Heart right ventricle (tissue), 16 donors: Measurements from ENCODE around the gene ATP6V0A1. TPM values are rescaled to one million over a fixed set of nuclear protein-coding genes. Genes with fewer than 3 reads are reported as not detected.
"Not testable (repeated sequence)": the region's sequence is repeated elsewhere in the genome, so short reads cannot be mapped to it uniquely, and the experiment has no call there.

ENCODE experiments used
- ATAC-seq, 8 donors: fragments of 200-7000 bp; cut with Tn5 transposase; one replicate each; pipeline ENCODE4 v1.9.1; 2020; ENCODE audit warnings: mild to moderate bottlenecking in 8 of 8, moderate library complexity in 8 of 8, moderate number of reproducible peaks in 1 of 8
- DNase-seq, 2 donors: peaks; one replicate each; pipeline ENCODE4 v3.0.0-alpha.2; 2020
- H3K27ac ChIP-seq, 10 donors: fragments of 200-600 bp; sonication (generic) in 2 of 10; one replicate each; pipeline versions ENCODE4 v1.5.0 to v1.8.0; 2020 to 2022; ENCODE audit warnings: mild to moderate bottlenecking in 3 of 10
- H3K27me3 ChIP-seq, 7 donors: fragments of 200-600 bp; one replicate each; pipeline ENCODE4 v1.8.0; 2021 to 2022; ENCODE audit warnings: mild to moderate bottlenecking in 2 of 7
- H3K36me3 ChIP-seq, 9 donors: fragments of 200-600 bp; sonication (generic) in 1 of 9; one replicate each; pipeline versions ENCODE4 v1.5.0 to v1.8.0; 2020 to 2022; ENCODE audit warnings: mild to moderate bottlenecking in 2 of 9
- H3K4me1 ChIP-seq, 9 donors: fragments of 200-600 bp; sonication (generic) in 1 of 9; one replicate each; pipeline versions ENCODE4 v1.5.0 to v1.8.0; 2020 to 2022; ENCODE audit warnings: mild to moderate bottlenecking in 4 of 9
- H3K4me3 ChIP-seq, 10 donors: fragments of 200-600 bp; sonication (generic) in 2 of 10; one replicate each; pipeline versions ENCODE4 v1.5.0 to v1.8.0; 2020 to 2022; ENCODE audit warnings: mild to moderate bottlenecking in 7 of 10, moderate library complexity in 2 of 10
- H3K9me3 ChIP-seq, 11 donors: fragments of 200-600 bp in 10 of 11; sonication (generic) in 2 of 11; one replicate each; pipeline versions ENCODE4 v1.5.0 to v1.8.0; 2013 to 2022; ENCODE audit warnings: mild to moderate bottlenecking in 2 of 11, control low read depth in 1 of 11, moderate library complexity in 1 of 11
- CTCF ChIP-seq, 9 donors: fragments of 200-600 bp; sonication (generic) in 2 of 9; IDR thresholded peaks; one replicate each; pipeline versions ENCODE4 v1.5.0 to v1.8.0; 2021 to 2022; ENCODE audit warnings: antibody characterized with exemption in 9 of 9, mild to moderate bottlenecking in 5 of 9, moderate library complexity in 1 of 9
- WGBS, 2 donors: extraction: QIAGEN DNeasy Blood & Tissue Kit; methylation state at CpG; one replicate each; pipeline ENCODE4 v1.1.7; 2013; ENCODE audit warnings: inconsistent platforms in 1 of 2; 5-methylcytosine and 5-hydroxymethylcytosine counted together
- intact Hi-C, 10 donors: fragments of 100-400 bp; cut with DNase I; formaldehyde crosslinking; loops; one replicate each; pipeline versions ENCODE4 v1.11.1 to v1.14.2; 2022
- polyA plus RNA-seq, 2 donors: library from polyadenylated mRNA; stranded (reverse); fragments of 200-250 nt; gene quantifications; one replicate each; pipeline ENCODE4 v1.2.3, GENCODE V29; 2013
- total RNA-seq, 10 donors: library from RNA; stranded (reverse); fragmentation: NEBNext Ultra II Directional in 3 of 10; extraction: Animal tissue kit (Norgen Biotek cat#: 25700) in 3 of 10; gene quantifications; one replicate each; pipeline versions ENCODE4 v1.2.1 to v1.2.4, GENCODE V29; 2021 to 2023
- donor health status: Arrhythmogenic right ventricular cardiomyopathy.
- donor health status: ischemic (EF 13 %, LVEDD 7.1; RV severe dilation, severe dysfunction).
- donor health status: healthy with polysubstance abuse.
- donor health status: DM: no; HTN: yes; CAD: no.
- donor health status: DM: no; HTN: no; CAD: no.
- donor health status: ischemic (EF 25% LVEDD 6.9; RV normal size, moderate dysfunction).
- donor health status: ischemic (EF 25% LVEDD 5.7; RV mildly dilated, moderate dysfunction).
- donor health status: healthy.
- donor health status: DM: yes; HTN: yes; CAD: no.
- donor health status: Ischemic cardiomyopathy.
- donor health status: ischemic (EF 35%, LVEDD 5.7; RV mildly dilated, moderate dysfunction).
- donor health status: nonischemic (EF 11% LVEDD 7.7; RV severe dilation, severe dysfunction).
- donor health status: DM: yes; HTN: yes; CAD: no.
- donor health status: PGD.
- donor health status: ischemic (EF 29% LVEDD 5.4; RV normal size, mild dysfunction).
- donor health status: nonischemic (EF 23%, LVEDD 6.1; RV moderate dilation, normal function).

The ATP6V0A1 gene
- total and polyA plus RNA-seq, 12 donors = 28.1 to 48.5 (median 34.4) TPM

- Histone ChIP-seq H3K27me3 (no peaks in the 10 kb centered on the region), H3K9me3 (no peaks in the 10 kb centered on the region), H3K27ac (peak overlapping the region in 1 of 10 donors; percentile 6), H3K4me3 (no peak overlapping the region), H3K36me3 (no peaks in the 10 kb centered on the region), H3K4me1 (peaks cover 0 to 40% (median 25%) of the 10 kb centered on the region in 9 donors)
- intact Hi-C loops = loop anchor here in 1 of 10 donors (10.0 kb wide), 1 partner anchor 76 kb away; no protein-coding TSS in a partner anchor
- TF ChIP-seq CTCF (IDR thresholded peaks at IDR 0.05) = peak in 7 of 9 donors; percentile 18 to 59 (median 45)
- no peak for DNase-seq
- no peak for ATAC-seq
- 91 to 96% methylated on average over 9 of the region's 9 CpGs for WGBS, 2 donors
Measured at GRCh38 chr17:42438600-42439567, 19.8 kb upstream of the ATP6V0A1 start.

GRCh38 chr17:42441371-42442195 lies 17.1 kb upstream of the ATP6V0A1 start:
- Histone ChIP-seq H3K27me3 (no peaks in the 10 kb centered on the region), H3K36me3 (no peaks in the 10 kb centered on the region), H3K9me3 (no peaks in the 10 kb centered on the region), H3K4me1 (peaks cover 0 to 27% (median 15%) of the 10 kb centered on the region in 9 donors), H3K27ac (peak overlapping the region in 6 of 10 donors; percentile 17 to 53 (median 42)), H3K4me3 (no peak overlapping the region)
- ATAC-seq = peak in 3 of 8 donors; percentile 17 to 41 (median 28)
- 42 to 48% methylated on average over 7 of the region's 7 CpGs for WGBS, 2 donors
- intact Hi-C loops = no loop called here
- no peak for TF ChIP-seq CTCF (IDR thresholded peaks at IDR 0.05)
- DNase-seq = no peak

GRCh38 chr17:42442196-42442565 lies 16.5 kb upstream of the ATP6V0A1 start:
- Histone ChIP-seq H3K9me3 (no peaks in the 10 kb centered on the region), H3K4me1 (peaks cover 0 to 21% (median 9%) of the 10 kb centered on the region in 9 donors), H3K36me3 (no peaks in the 10 kb centered on the region), H3K27ac (peak overlapping the region in 5 of 10 donors; percentile 17 to 53 (median 45)), H3K27me3 (no peaks in the 10 kb centered on the region), H3K4me3 (no peak overlapping the region)
- intact Hi-C loops = no loop called here
- no peak for DNase-seq
- TF ChIP-seq CTCF (IDR thresholded peaks at IDR 0.05) = no peak
- peak in 5 of 8 donors; percentile 34 to 86 (median 51) for ATAC-seq
- 33 to 41% methylated on average over 5 of the region's 5 CpGs for WGBS, 2 donors

GRCh38 chr17:42449176-42449575 lies 9.5 kb upstream of the ATP6V0A1 start:
- H3K36me3 ChIP-seq, H3K4me3 ChIP-seq, DNase-seq, ATAC-seq, H3K27ac ChIP-seq, H3K27me3 ChIP-seq, H3K9me3 ChIP-seq, intact Hi-C loops: not testable (repeated sequence)
- WGBS, 2 donors = 95 to 98% methylated on average over 14 to 23 of the region's 27 CpGs
- H3K4me1 ChIP-seq = peaks cover 0 to 19% (median 0%) of the 10 kb centered on the region in 9 donors

- not testable (repeated sequence) for H3K4me3 ChIP-seq, H3K9me3 ChIP-seq, ATAC-seq, H3K27me3 ChIP-seq, DNase-seq, H3K27ac ChIP-seq, H3K36me3 ChIP-seq
- peaks cover 0 to 25% (median 0%) of the 10 kb centered on the region in 9 donors for H3K4me1 ChIP-seq
- no CpG with 5 or more reads among the region's 2 CpGs for WGBS, 2 donors
- intact Hi-C loops = loop anchor here in 1 of 10 donors (10.0 kb wide), 1 partner anchor 45 kb away; no protein-coding TSS in a partner anchor
Measured at GRCh38 chr17:42449838-42450237, 8.8 kb upstream of the ATP6V0A1 start.

GRCh38 chr17:42451270-42451669 lies 7.4 kb upstream of the ATP6V0A1 start:
- H3K4me3 ChIP-seq, H3K27ac ChIP-seq, ATAC-seq, H3K9me3 ChIP-seq, DNase-seq, H3K27me3 ChIP-seq, H3K36me3 ChIP-seq: not testable (repeated sequence)
- intact Hi-C loops = loop anchor here in 1 of 10 donors (10.0 kb wide), 1 partner anchor 46 kb away; no protein-coding TSS in a partner anchor
- WGBS, 2 donors = 91 to 92% methylated on average over 5 of the region's 5 CpGs
- H3K4me1 ChIP-seq = peaks cover 0 to 39% (median 4%) of the 10 kb centered on the region in 9 donors
